HUES64 (cell line): ENCODE data around the gene FASN.
A peak's percentile ranks its signal among the peaks of the same experiment; 100 is the strongest.

Experiments used
- H3K27ac ChIP-seq: 2 replicates; pipeline ENCODE4 v1.7.0; 2013; ENCODE audit warnings: low read depth, low read length, inconsistent platforms
- H3K27me3 ChIP-seq: 2 replicates; pipeline ENCODE4 v1.6.1; 2013; ENCODE audit warnings: mild to moderate bottlenecking, low read length; ENCODE audit not compliant: insufficient read depth
- H3K36me3 ChIP-seq: 2 replicates; pipeline ENCODE4 v1.6.1; 2013; ENCODE audit warnings: mild to moderate bottlenecking, low read length; ENCODE audit not compliant: insufficient read depth
- H3K4me1 ChIP-seq: 2 replicates; pipeline ENCODE4 v1.6.1; 2013; ENCODE audit warnings: mild to moderate bottlenecking, low read length, moderate library complexity; ENCODE audit not compliant: insufficient read depth
- H3K4me3 ChIP-seq: 2 replicates; pipeline ENCODE4 v1.5.1; 2013; ENCODE audit warnings: mild to moderate bottlenecking, low read length, moderate library complexity
- H3K9ac ChIP-seq: 2 replicates; pipeline ENCODE4 v1.6.1; 2013; ENCODE audit warnings: mild to moderate bottlenecking, low read depth, low read length
- H3K9me3 ChIP-seq: 2 replicates; pipeline ENCODE4 v1.6.1; 2013; ENCODE audit warnings: low read depth, low read length; ENCODE audit not compliant: insufficient read depth
- WGBS: fragments of 150-250, 120-280 bp; methylation state at CpG from one replicate; pipeline ENCODE4 v1.1.7; 2013; ENCODE audit warnings: missing lambda C conversion rate; 5-methylcytosine and 5-hydroxymethylcytosine counted together

FASN gene

DNA sequence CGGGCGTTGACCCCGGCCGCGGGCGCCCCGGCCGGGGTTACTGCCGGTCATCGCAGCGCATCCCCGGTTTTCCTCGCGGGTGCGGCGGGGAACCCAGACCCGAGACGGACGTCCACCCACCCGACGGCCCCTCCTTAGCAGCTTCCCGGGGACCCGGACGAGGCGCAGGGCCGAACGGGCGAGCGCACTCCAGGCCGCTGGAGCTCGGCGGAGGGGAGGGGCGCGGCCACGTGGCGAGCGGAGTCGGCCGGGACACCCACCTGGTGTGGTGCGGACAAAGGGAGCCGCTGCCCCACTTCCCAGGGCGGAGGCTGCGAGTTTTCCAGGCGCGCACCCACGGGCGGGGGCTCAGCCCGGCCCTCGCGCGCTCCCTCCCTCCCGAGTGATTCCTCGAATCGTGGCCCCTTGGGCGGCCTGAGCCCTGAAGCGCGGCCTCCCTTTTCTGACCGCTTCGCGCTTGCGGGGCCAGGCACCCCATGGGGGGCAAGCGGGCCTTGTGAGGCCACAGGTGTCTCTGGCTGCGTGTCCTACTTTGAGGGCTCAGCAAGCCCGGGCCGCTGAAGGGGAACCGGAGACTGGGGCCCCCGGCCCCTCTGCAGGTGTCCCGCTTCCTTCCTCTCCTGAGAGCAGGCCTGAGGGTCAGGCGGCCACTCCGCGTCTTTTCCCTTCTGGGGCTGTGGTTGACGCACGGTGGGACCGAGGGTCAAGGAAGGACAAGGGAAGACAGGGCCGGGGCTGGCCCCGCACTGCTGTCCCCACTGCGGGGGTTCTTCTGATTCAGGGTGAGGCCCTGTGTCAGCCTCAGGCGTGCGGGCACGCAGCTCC lies 1.1 kb upstream of the FASN start:
- Histone ChIP-seq H3K4me3 (peak overlapping the region; percentile 72), H3K36me3 (peaks cover 22% of the 10 kb centered on the region), H3K9me3 (no peaks in the 10 kb centered on the region), H3K27ac (peak overlapping the region; percentile 96), H3K4me1 (peaks cover 21% of the 10 kb centered on the region), H3K9ac (peak overlapping the region; percentile 97), H3K27me3 (no peaks in the 10 kb centered on the region)
- 13% methylated on average over 80 of the region's 80 CpGs for WGBS

DNA sequence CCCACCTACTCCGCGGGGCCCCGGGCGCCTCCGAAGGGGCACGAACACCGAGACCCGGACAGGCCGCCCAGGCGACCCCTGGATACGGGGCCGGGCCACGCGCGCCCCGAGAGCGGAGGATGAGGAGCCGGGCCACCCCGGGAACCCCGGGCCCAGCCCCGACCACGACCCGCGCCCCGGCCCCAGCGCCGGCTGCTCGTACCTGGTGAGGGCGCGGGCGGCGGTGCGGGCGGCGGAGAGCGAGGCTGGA lies 192 bp downstream of the FASN start:
- peak overlapping the region; percentile 90 for H3K9ac ChIP-seq
- no peaks in the 10 kb centered on the region for H3K27me3 ChIP-seq
- H3K27ac ChIP-seq, result peak overlapping the region; percentile 70
- no peaks in the 10 kb centered on the region for H3K9me3 ChIP-seq
- peaks cover 34% of the 10 kb centered on the region for H3K36me3 ChIP-seq
- peak overlapping the region; percentile 74 for H3K4me3 ChIP-seq
- peaks cover 12% of the 10 kb centered on the region for H3K4me1 ChIP-seq
- under 1% methylated on average over 36 of the region's 36 CpGs for WGBS

DNA sequence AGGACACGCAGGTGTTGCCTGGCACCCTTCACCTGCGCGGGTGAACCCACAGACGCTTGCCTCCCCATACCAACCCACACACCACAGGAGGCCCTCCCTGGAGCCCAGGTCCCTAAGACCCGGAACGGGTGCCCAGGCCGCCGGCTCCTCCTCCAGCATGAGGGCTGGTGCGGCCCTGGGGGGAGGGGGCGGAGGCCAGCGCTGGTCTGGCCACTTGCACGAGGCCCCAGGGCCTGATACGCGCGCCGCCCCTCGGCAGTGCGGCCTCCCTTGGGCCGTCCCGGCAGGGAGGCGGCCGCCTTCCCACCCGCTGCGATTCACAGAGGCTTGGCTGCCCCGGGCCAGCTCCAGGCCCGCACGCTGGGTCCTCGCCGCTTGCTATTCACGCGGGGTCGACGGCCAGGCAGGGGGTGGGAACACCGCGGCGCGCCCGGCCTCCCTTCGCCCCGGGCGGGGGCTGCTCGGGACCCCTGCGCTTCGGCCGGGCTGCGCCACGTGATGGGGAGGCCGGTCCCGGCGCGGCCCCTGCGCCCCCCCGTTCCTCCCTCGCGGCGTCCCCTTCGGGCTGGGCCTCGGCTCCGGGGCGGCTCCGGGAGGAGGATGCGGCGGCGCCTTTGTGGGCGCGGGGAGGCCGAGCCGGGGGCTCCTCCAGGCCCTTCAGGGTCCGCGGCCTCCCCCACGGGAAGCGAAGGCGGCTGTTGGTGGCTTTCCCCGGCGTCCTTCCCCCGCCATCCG lies 685 bp downstream of the FASN start:
- no peaks in the 10 kb centered on the region for H3K27me3 ChIP-seq
- peaks cover 36% of the 10 kb centered on the region for H3K36me3 ChIP-seq
- H3K27ac ChIP-seq, result peak overlapping the region; percentile 70
- H3K9me3 ChIP-seq, result no peaks in the 10 kb centered on the region
- peaks cover 11% of the 10 kb centered on the region for H3K4me1 ChIP-seq
- H3K9ac ChIP-seq, result peak overlapping the region; percentile 90
- 2% methylated on average over 77 of the region's 77 CpGs for WGBS
- H3K4me3 ChIP-seq, result peak overlapping the region; percentile 74

DNA sequence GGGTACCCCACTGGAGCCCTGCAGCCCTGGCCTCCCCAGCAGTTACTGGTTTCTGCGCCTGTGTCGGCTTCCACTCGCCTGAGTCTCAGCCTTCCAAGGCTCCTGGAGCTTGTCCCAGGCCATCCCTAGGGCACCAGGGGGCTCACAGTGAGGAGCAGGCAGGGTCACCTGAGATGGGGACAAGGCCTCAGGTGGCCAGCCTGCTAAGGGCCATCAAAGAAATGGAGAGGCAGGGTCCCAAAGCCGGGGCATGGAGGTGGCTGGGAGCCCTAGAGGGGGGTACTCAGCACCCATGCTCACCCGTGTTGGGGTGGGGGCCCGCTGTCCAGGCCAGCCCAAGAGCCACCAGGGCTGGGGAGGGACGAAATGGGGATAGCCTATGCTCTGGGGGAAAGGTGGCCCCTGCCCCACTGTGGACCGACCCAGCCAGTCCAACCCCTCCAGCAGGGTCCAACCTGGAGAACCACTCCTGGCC lies 1.3 kb downstream of the FASN start:
- Histone ChIP-seq H3K36me3 (peaks cover 42% of the 10 kb centered on the region), H3K27me3 (no peaks in the 10 kb centered on the region), H3K27ac (no peak overlapping the region), H3K4me3 (peak overlapping the region; percentile 74), H3K9ac (peak overlapping the region; percentile 90), H3K9me3 (no peaks in the 10 kb centered on the region), H3K4me1 (peaks cover 11% of the 10 kb centered on the region)
- WGBS, result 67% methylated on average over 8 of the region's 8 CpGs

DNA sequence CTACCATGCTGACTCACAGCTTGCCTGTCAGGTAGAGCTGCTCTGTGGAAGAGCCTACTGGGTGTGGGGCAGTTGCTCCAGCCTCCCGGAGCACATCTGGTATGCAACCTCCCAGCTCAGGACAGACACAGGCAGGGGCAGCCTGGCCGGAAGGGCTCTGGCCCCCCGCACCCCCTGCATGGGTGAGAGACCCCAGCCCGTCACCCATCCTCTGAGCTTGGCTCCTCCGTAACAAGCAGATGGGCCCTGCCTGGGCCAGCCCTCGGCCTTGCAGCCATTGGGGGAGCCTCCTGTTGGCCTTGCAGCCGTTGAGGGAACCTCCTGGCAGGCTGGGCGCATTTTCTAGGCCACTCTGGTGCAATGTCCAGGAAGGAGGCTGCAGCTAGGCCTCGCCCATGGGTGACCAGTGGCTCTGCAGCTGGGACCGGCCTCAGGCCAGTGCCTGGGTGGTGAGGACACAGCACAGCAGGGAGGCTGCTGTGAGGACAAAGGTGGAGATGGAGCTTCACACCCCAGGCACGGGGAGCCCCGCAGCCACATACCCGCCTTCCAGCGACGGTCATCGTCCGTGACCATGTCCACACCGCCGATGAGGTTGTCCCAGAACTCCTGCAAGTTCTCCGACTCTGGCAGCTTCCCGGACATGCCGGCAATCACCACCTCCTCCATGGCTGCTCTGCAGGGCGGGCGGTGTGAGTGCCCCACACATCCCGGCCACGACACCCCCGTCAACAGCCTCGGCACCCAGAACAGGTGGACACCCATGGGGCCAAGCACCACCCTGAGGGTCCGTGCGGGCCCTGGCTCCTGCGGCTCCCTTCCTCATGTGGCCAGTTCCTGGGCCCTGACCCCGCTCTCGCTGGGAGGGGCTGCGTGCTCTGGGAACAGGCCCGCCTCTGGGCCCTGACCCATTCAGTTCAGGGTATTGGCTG lies 2.0 kb downstream of the FASN start:
- peak overlapping the region; percentile 74 for H3K4me3 ChIP-seq
- no peak overlapping the region for H3K27ac ChIP-seq
- H3K36me3 ChIP-seq, result peaks cover 49% of the 10 kb centered on the region
- H3K9me3 ChIP-seq, result no peaks in the 10 kb centered on the region
- H3K27me3 ChIP-seq, result no peaks in the 10 kb centered on the region
- peaks cover 7% of the 10 kb centered on the region for H3K4me1 ChIP-seq
- peak overlapping the region; percentile 90; the same call in 1 of the 2 replicates for H3K9ac ChIP-seq
- 94% methylated on average over 35 of the region's 35 CpGs for WGBS

DNA sequence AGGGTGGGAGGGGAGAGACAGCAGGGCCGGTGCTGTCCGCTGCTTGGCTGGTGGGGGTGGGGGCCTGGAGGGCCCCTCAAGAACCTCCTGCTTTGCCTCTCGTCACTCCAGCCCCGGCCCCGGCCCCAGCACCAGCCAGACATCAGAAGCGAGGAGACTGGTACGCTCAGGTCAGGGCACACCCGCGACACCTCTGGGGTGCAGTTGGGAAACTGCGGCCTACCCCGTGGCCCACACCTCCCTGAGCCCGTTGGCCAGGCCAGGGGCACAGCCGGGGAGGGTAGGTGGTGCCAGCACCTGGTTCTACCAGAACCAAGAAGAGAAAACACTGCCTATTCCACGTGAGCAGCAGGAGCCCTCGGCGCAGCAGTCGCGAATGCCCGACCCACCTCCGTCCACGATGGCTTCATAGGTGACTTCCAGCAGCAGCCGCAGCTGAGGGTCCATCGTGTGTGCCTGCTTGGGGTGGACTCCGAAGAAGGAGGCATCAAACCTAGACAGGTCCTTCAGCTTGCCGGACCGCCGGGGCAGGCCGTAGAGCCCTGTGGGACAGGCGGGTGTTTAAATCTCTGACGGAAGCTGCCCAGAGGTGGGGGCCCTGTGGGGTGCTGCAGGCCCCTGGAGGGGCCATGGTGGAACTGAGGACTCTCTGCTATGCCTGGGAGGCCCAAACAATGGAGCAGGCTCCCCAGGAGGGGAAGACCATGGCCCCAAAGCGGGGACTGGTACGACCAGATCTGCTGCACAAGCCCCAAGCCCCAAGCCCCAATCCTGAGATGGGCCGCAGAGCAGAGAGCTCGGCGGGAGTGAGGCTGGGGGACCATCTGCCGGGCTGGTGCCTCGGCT lies 2.9 kb downstream of the FASN start:
- no peaks in the 10 kb centered on the region for H3K27me3 ChIP-seq
- 94% methylated on average over 37 of the region's 37 CpGs for WGBS
- H3K4me3 ChIP-seq, result 0 out of 2 replicates have a peak overlapping the region, but pooled peaks have one; percentile 74
- no peak overlapping the region for H3K9ac ChIP-seq
- H3K4me1 ChIP-seq, result peaks cover 5% of the 10 kb centered on the region
- H3K36me3 ChIP-seq, result peaks cover 56% of the 10 kb centered on the region
- no peaks in the 10 kb centered on the region for H3K9me3 ChIP-seq
- no peak overlapping the region for H3K27ac ChIP-seq

DNA sequence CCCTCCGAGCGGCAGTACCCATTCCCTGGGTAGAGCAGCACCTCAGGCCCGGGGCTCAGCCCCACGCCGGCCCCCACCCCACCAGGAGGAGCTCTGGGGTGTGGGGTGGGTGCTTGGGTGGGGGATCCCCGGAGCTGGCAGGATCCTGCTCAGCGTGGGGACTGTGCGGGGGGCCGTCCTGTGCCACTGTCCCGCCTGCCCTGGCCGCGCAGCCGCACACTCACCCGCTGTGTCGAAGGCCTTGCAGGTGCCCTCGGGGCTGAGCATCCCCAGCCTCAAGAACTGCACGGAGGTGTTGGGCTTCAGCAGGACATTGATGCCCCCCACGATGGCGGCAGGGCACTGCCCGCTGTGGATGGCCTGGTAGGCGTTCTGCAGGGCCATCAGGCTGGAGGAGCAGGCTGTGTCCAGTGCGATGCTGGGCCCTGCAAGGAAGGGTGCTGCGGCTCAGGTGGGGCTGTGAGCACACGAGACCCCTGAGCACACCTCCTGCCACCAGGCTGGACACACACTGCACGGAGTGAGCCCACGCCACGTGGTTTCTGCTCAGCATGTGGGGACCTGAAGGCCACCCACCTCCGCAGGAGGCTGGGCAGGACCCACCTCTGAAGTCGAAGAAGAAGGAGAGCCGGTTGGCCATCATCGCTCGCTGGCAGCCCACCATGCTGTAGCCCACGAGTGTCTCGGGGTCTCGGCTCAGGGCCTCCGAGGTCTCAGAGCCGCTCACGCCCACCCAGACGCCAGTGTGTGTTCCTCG lies 4.9 kb downstream of the FASN start:
- Histone ChIP-seq H3K4me1 (no peaks in the 10 kb centered on the region), H3K4me3 (no peak overlapping the region), H3K36me3 (peaks cover 76% of the 10 kb centered on the region), H3K9me3 (no peaks in the 10 kb centered on the region), H3K9ac (no peak overlapping the region), H3K27ac (no peak overlapping the region), H3K27me3 (no peaks in the 10 kb centered on the region)
- WGBS, result 97% methylated on average over 40 of the region's 40 CpGs

DNA sequence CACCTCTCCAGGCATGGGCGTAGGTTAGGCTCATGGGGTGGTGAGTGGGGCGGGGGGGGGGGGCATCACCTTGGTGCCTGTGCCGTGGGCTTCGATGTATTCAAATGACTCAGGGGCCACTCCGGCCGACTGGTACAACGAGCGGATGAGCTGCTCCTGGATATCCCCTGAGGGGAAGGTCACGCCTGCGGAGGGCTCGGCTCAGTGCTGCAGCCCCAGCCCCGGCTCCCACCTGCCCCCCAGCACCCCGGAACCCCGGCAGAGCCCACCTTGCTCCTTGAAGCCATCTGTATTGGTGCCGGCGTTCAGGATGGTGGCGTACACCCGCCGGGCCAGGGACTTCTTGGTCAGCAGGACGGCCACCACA lies 5.4 kb downstream of the FASN start:
- no peak overlapping the region for H3K27ac ChIP-seq
- peaks cover 82% of the 10 kb centered on the region for H3K36me3 ChIP-seq
- H3K27me3 ChIP-seq, result no peaks in the 10 kb centered on the region
- no peaks in the 10 kb centered on the region for H3K9me3 ChIP-seq
- no peaks in the 10 kb centered on the region for H3K4me1 ChIP-seq
- 94% methylated on average over 20 of the region's 20 CpGs for whole genome bisulfite sequencing
- no peak overlapping the region for H3K4me3 ChIP-seq
- no peak overlapping the region for H3K9ac ChIP-seq

DNA sequence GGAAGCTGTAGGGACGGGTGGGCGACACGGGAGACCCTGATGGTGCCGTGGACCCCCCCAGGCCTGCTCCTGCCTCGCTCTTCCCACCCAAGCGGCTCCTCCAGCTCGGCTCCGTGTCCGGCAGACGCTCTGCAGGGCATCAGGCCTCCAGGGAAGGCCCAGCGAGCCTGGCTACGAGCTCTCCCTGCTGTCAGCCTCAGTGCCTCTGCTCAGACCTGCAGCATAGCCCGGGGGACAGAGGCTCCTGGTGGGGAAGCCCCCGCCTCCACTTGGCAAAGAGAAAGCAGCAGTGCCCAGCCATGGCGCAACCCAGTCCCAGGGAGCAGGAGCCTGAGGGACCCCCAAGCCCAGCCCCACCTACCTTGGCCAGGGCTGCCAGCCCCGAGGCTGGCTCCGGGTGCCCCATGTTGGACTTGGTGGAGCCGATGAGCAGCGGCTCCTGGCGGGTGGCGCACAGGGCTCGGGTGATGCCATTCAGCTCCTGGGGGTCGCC lies 5.9 kb downstream of the FASN start:
- no peaks in the 10 kb centered on the region for H3K4me1 ChIP-seq
- H3K27ac ChIP-seq, result no peak overlapping the region
- H3K27me3 ChIP-seq, result no peaks in the 10 kb centered on the region
- H3K4me3 ChIP-seq, result no peak overlapping the region
- WGBS, result 96% methylated on average over 23 of the region's 23 CpGs
- H3K9ac ChIP-seq, result no peak overlapping the region
- H3K9me3 ChIP-seq, result no peaks in the 10 kb centered on the region
- H3K36me3 ChIP-seq, result peaks cover 86% of the 10 kb centered on the region
